PFSK-1 (cell line): ENCODE measurements around the gene HPCAL1.

ENCODE experiments used
- FOXP2 ChIP-seq: optimal IDR thresholded peaks from 2 replicates; pipeline ENCODE3; 2011; ENCODE audit warnings: borderline replicate concordance, control low read depth, inconsistent platforms; ENCODE audit not compliant: insufficient read depth; ENCODE audit errors: extremely low read length, extremely low read depth
- POLR2AphosphoS5 ChIP-seq: IDR thresholded peaks from 2 replicates; pipeline ENCODE4 v1.6.1; 2012; ENCODE audit warnings: low read depth, mild to moderate bottlenecking, control low read depth, low read length, moderate library complexity
- REST ChIP-seq, 2 experiments: IDR thresholded peaks; 2 replicates each; pipeline versions ENCODE4 v1.6.1 to v1.8.0; 2011 to 2012; ENCODE audit warnings: low read depth in 2 of 2, low read length in 2 of 2, control low read depth in 1 of 2, inconsistent platforms in 1 of 2, mild to moderate bottlenecking in 1 of 2, moderate library complexity in 1 of 2; ENCODE audit not compliant: insufficient read depth in 1 of 2
- SIN3A ChIP-seq: IDR thresholded peaks from 2 replicates; pipeline ENCODE4 v1.6.1; 2012; ENCODE audit warnings: mild to moderate bottlenecking, low read length, moderate library complexity, borderline replicate concordance; ENCODE audit not compliant: insufficient read depth
- TAF1 ChIP-seq: IDR thresholded peaks from 2 replicates; pipeline ENCODE4 v1.6.1; 2012; ENCODE audit warnings: low read length, control low read depth, borderline replicate concordance; ENCODE audit not compliant: insufficient read depth

HPCAL1 gene

GRCh38 chr2:10471955-10472354 is 169.3 kb downstream of the HPCAL1 start:
- TF ChIP-seq FOXP2 = no peak
- TF ChIP-seq POLR2AphosphoS5 = no peak
- no peak for TF ChIP-seq REST (IDR thresholded peaks at IDR 0.05; ENCODE audit: insufficient read depth in 1 of 2, low read depth in 2 of 2, low read length in 2 of 2)
- TF ChIP-seq TAF1 = no peak
- TF ChIP-seq SIN3A = no peak

GRCh38 chr2:10473121-10473756 is 170.5 kb downstream of the HPCAL1 start:
- TF ChIP-seq FOXP2 (no peak), SIN3A (no peak), REST (IDR thresholded peaks at IDR 0.05; ENCODE audit: insufficient read depth in 1 of 2, low read depth in 2 of 2, low read length in 2 of 2) (no peak), TAF1 (no peak), POLR2AphosphoS5 (no peak)

GRCh38 chr2:10475221-10475722 is 172.6 kb downstream of the HPCAL1 start:
- no peak for TF ChIP-seq TAF1
- no peak for TF ChIP-seq FOXP2

- TF ChIP-seq REST (IDR thresholded peaks at IDR 0.05; ENCODE audit: insufficient read depth in 1 of 2, low read depth in 2 of 2, low read length in 2 of 2) = no peak
- no peak for TF ChIP-seq TAF1
- TF ChIP-seq SIN3A = no peak
- TF ChIP-seq FOXP2 = no peak
- no peak for TF ChIP-seq POLR2AphosphoS5
These were observed 173.3 kb downstream of the HPCAL1 start for GRCh38 chr2:10475811-10476660.

GRCh38 chr2:10476723-10477442 is 174.2 kb downstream of the HPCAL1 start:
- TF ChIP-seq SIN3A (no peak), POLR2AphosphoS5 (no peak), TAF1 (no peak), FOXP2 (no peak), REST (IDR thresholded peaks at IDR 0.05; ENCODE audit: insufficient read depth in 1 of 2, low read depth in 2 of 2, low read length in 2 of 2) (no peak)
